Measurements from ENCODE around the gene DHTKD1.

GRCh38 chr10:12081879-12082557 is 13.3 kb downstream of the DHTKD1 start:
- no peak for TF ChIP-seq EZH2 (IDR thresholded peaks at IDR 0.05; ENCODE audit: low read depth, unreplicated experiment)
- no peak for TF ChIP-seq POLR2AphosphoS5 (IDR thresholded peaks at IDR 0.05; ENCODE audit: low read depth)
- TF ChIP-seq CTCF (conservative IDR thresholded peaks at IDR 0.05; ENCODE audit: low read depth in 2 of 2) = no peak

Data from GM23338 (cell line).